Mesendoderm (in vitro differentiated cells): ENCODE data around the gene PRKN.

Experiments
- DNase-seq: peaks from one replicate; pipeline ENCODE4 v3.0.0; 2013
- H2AK5ac ChIP-seq: 2 replicates; pipeline ENCODE4 v1.6.1; 2013; ENCODE audit warnings: low read length, inconsistent platforms
- H2BK120ac ChIP-seq: 2 replicates; pipeline ENCODE4 v1.6.1; 2013; ENCODE audit warnings: low read depth, mild to moderate bottlenecking, low read length, moderate library complexity, mixed read lengths
- H2BK15ac ChIP-seq: replicated peaks from 2 replicates; pipeline ENCODE4 v1.6.1; 2013; ENCODE audit warnings: low read depth, mild to moderate bottlenecking, moderate library complexity
- H2BK5ac ChIP-seq: 2 replicates; pipeline ENCODE4 v1.6.1; 2013; ENCODE audit warnings: low read length, inconsistent platforms
- H3K18ac ChIP-seq: 2 replicates; pipeline ENCODE4 v1.6.1; 2013; ENCODE audit warnings: mild to moderate bottlenecking, low read length, mixed read lengths
- H3K23ac ChIP-seq: one replicate; pipeline ENCODE4 v1.6.1; 2013; ENCODE audit warnings: low read length
- H3K27ac ChIP-seq: 2 replicates; pipeline ENCODE4 v1.5.1; 2013; ENCODE audit warnings: low read depth, mild to moderate bottlenecking, inconsistent platforms, low read length, moderate library complexity
- H3K27me3 ChIP-seq: 2 replicates; pipeline ENCODE4 v1.6.1; 2013; ENCODE audit warnings: low read length, control low read depth, mild to moderate bottlenecking, inconsistent platforms; ENCODE audit not compliant: insufficient read depth, poor library complexity
- H3K36me3 ChIP-seq: 2 replicates; pipeline ENCODE4 v1.6.1; 2013; ENCODE audit warnings: low read length, inconsistent platforms; ENCODE audit not compliant: control insufficient read depth, insufficient read depth
- H3K4ac ChIP-seq: one replicate; pipeline ENCODE4 v1.6.1; 2013; ENCODE audit warnings: low read depth, mild to moderate bottlenecking, low read length, moderate library complexity
- H3K4me1 ChIP-seq: 2 replicates; pipeline ENCODE4 v1.6.1; 2013; ENCODE audit warnings: low read depth, low read length, inconsistent platforms; ENCODE audit not compliant: control insufficient read depth
- H3K4me2 ChIP-seq: 2 replicates; pipeline ENCODE4 v1.6.1; 2013; ENCODE audit warnings: low read length
- H3K4me3 ChIP-seq: 2 replicates; pipeline ENCODE4 v1.5.1; 2013; ENCODE audit warnings: mild to moderate bottlenecking, low read length
- H3K56ac ChIP-seq: one replicate; pipeline ENCODE4 v1.6.1; 2013; ENCODE audit warnings: low read length
- H3K79me1 ChIP-seq: 2 replicates; pipeline ENCODE4 v1.6.1; 2013; ENCODE audit warnings: low read length, inconsistent platforms
- H3K79me2 ChIP-seq: 2 replicates; pipeline ENCODE4 v1.6.1; 2013; ENCODE audit warnings: mild to moderate bottlenecking, low read length; ENCODE audit not compliant: control insufficient read depth, insufficient read depth
- H3K9ac ChIP-seq: 2 replicates; pipeline ENCODE4 v1.6.1; 2013; ENCODE audit warnings: low read length, inconsistent platforms
- H4K5ac ChIP-seq: one replicate; pipeline ENCODE4 v1.6.1; 2013; ENCODE audit warnings: low read length
- H4K8ac ChIP-seq: one replicate; pipeline ENCODE4 v1.6.1; 2013; ENCODE audit warnings: low read depth, mild to moderate bottlenecking, control low read depth, low read length, moderate library complexity
- WGBS: extraction: QIAGEN DNeasy Blood & Tissue Kit; methylation state at CpG from one replicate; pipeline ENCODE4 v1.1.7; 2013; ENCODE audit warnings: low lambda C conversion rate, missing lambda C conversion rate; ENCODE audit not compliant: insufficient coverage; ENCODE audit errors: extremely low coverage; 5-methylcytosine and 5-hydroxymethylcytosine counted together

The PRKN gene

DNA sequence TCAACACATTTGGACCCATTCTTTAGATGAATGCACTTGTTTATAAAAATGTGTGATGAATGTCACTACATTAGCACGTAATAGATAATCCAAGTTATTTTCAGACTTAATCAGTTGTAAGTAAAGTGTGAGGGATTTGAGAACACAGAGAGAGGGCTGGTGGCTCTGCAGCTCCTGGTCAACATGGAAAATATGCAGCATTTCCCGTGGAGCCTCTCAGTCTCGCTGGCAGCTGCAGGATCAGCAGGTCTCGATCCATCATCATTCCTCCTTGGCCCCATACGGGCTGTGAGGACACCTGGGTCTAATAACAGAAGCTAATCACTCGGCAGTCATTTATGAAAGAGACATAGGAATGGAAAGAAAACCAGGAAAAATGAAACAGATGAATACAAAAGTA lies 390.2 kb downstream of the PRKN start:
- Histone ChIP-seq H3K79me2 (no peaks in the 10 kb centered on the region), H3K56ac (no peak overlapping the region), H3K27ac (no peak overlapping the region), H2AK5ac (no peak overlapping the region), H2BK5ac (no peak overlapping the region), H3K4me3 (no peak overlapping the region), H4K5ac (no peak overlapping the region), H3K4me2 (no peak overlapping the region), H3K18ac (no peak overlapping the region), H3K79me1 (no peaks in the 10 kb centered on the region), H3K4ac (no peak overlapping the region), H4K8ac (no peak overlapping the region), H3K23ac (no peak overlapping the region), H3K27me3 (no peaks in the 10 kb centered on the region), H3K4me1 (no peaks in the 10 kb centered on the region), H2BK15ac (no peak overlapping the region), H2BK120ac (no peak overlapping the region), H3K9ac (no peak overlapping the region), H3K36me3 (no peaks in the 10 kb centered on the region)
- WGBS, result no CpG with 5 or more reads among the region's 6 CpGs
- no peak for DNase-seq

DNA sequence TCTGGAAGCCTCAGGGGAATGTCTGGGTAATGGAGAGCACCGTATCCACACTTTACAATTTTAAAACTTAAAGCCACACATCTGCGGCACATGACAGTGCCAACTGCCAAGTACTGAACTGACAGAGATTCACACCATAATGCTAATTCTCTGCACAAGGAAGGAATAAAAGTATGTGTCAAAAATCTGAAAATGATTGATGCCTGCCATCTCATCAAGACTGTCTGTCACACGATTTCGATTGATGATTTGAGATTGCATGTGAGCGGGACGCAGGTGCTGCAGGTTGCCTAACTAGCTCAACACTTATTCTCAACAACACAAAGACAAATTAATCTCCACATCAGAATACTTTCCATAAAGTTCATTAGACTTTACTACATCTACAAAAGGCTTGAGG lies 391.2 kb downstream of the PRKN start:
- no peak overlapping the region for H3K18ac ChIP-seq
- no peaks in the 10 kb centered on the region for H3K79me2 ChIP-seq
- no peak overlapping the region for H2AK5ac ChIP-seq
- no peak overlapping the region for H3K23ac ChIP-seq
- no peak overlapping the region for H3K56ac ChIP-seq
- no peak for DNase-seq
- H3K4me3 ChIP-seq, result no peak overlapping the region
- no peak overlapping the region for H4K5ac ChIP-seq
- no peak overlapping the region for H2BK15ac ChIP-seq
- H2BK120ac ChIP-seq, result no peak overlapping the region
- H4K8ac ChIP-seq, result no peak overlapping the region
- H2BK5ac ChIP-seq, result no peak overlapping the region
- no peak overlapping the region for H3K9ac ChIP-seq
- H3K79me1 ChIP-seq, result no peaks in the 10 kb centered on the region
- no peak overlapping the region for H3K4ac ChIP-seq
- no peaks in the 10 kb centered on the region for H3K27me3 ChIP-seq
- WGBS, result no CpG with 5 or more reads among the region's 6 CpGs
- no peak overlapping the region for H3K27ac ChIP-seq
- no peak overlapping the region for H3K4me2 ChIP-seq
- H3K4me1 ChIP-seq, result no peaks in the 10 kb centered on the region
- no peaks in the 10 kb centered on the region for H3K36me3 ChIP-seq

DNA sequence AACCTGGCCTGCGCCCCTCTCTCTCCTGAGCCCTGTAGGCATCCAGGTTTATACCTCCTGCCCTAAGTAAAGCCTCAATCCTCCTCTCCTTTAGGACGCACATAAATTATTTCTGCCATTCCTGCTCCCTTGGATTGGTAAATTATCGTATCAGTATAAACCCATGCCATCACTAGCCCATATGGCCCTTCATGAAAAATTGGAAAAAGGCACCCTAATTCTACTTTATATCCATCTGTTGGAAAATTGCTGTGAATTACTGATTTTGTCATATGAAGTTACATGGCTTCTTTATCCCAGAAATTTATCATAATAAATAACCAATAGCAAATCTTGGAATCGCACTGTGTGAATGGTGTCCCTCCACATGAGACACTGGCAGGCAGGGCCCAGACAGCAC lies 395.2 kb downstream of the PRKN start:
- no peaks in the 10 kb centered on the region for H3K36me3 ChIP-seq
- no peak overlapping the region for H2BK5ac ChIP-seq
- H3K79me1 ChIP-seq, result no peaks in the 10 kb centered on the region
- H3K27ac ChIP-seq, result no peak overlapping the region
- no peak overlapping the region for H3K56ac ChIP-seq
- no peak overlapping the region for H3K4me3 ChIP-seq
- H3K18ac ChIP-seq, result no peak overlapping the region
- H3K4ac ChIP-seq, result no peak overlapping the region
- no peaks in the 10 kb centered on the region for H3K79me2 ChIP-seq
- no peak overlapping the region for H4K5ac ChIP-seq
- H4K8ac ChIP-seq, result no peak overlapping the region
- H3K4me1 ChIP-seq, result no peaks in the 10 kb centered on the region
- H3K27me3 ChIP-seq, result no peaks in the 10 kb centered on the region
- WGBS, result no CpG with 5 or more reads among the region's 4 CpGs
- no peak overlapping the region for H3K4me2 ChIP-seq
- no peak overlapping the region for H2BK120ac ChIP-seq
- no peak overlapping the region for H2AK5ac ChIP-seq
- no peak for DNase-seq
- H3K9ac ChIP-seq, result no peak overlapping the region
- H3K23ac ChIP-seq, result no peak overlapping the region
- no peak overlapping the region for H2BK15ac ChIP-seq

DNA sequence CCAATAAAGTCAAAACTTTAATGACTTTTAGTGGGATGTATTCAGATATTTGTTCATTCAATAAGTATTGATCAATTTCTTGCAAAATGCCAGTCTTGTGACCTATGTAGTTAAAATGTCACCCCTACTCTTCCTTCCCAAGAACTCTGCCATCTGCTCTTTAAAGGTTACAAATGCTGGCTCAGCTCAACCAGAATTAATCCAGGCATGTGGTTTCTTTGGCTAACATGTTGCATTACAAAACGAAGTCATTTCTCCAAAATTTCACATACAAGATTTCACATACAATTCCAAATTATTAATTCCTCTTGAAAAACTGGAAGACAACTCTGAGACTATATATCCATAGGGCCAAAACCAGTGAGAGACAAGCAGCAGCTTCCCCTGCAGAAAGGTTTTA lies 395.7 kb downstream of the PRKN start:
- Histone ChIP-seq H3K4me1 (no peaks in the 10 kb centered on the region), H3K36me3 (no peaks in the 10 kb centered on the region), H3K9ac (no peak overlapping the region), H4K8ac (no peak overlapping the region), H3K4me3 (no peak overlapping the region), H3K23ac (no peak overlapping the region), H3K27me3 (no peaks in the 10 kb centered on the region), H2BK5ac (no peak overlapping the region), H2BK120ac (no peak overlapping the region), H3K27ac (no peak overlapping the region), H4K5ac (no peak overlapping the region), H2BK15ac (no peak overlapping the region), H3K79me2 (no peaks in the 10 kb centered on the region), H2AK5ac (no peak overlapping the region), H3K56ac (no peak overlapping the region), H3K4me2 (no peak overlapping the region), H3K79me1 (no peaks in the 10 kb centered on the region), H3K4ac (no peak overlapping the region), H3K18ac (no peak overlapping the region)
- no peak for DNase-seq
- no CpG with 5 or more reads among the region's 1 CpG for WGBS

DNA sequence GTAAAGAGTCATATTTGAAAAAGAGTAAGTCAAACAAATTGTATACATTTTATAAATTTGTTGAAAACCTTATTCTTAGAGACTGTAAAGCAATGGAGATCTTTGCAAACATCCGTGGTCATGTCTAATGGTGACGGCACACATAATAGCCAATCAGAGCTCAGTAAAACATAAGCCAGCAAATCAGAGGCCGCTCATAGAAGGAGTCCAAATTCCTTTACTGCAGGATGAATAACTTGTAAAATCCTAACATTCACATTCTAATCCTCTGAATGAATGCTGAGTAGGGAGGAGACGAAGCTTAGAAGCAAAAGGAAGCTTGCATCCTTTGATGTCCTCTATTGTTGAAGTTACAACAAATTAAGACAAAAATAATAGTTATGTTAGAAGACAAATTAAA lies 401.7 kb downstream of the PRKN start:
- Histone ChIP-seq H3K18ac (no peak overlapping the region), H3K4me1 (no peaks in the 10 kb centered on the region), H4K5ac (no peak overlapping the region), H2BK120ac (no peak overlapping the region), H3K27me3 (no peaks in the 10 kb centered on the region), H2BK15ac (no peak overlapping the region), H3K4me2 (no peak overlapping the region), H3K36me3 (no peaks in the 10 kb centered on the region), H2AK5ac (no peak overlapping the region), H3K9ac (no peak overlapping the region), H3K4me3 (no peak overlapping the region), H4K8ac (no peak overlapping the region), H3K79me1 (no peaks in the 10 kb centered on the region), H3K4ac (no peak overlapping the region), H2BK5ac (no peak overlapping the region), H3K23ac (no peak overlapping the region), H3K56ac (no peak overlapping the region), H3K79me2 (no peaks in the 10 kb centered on the region), H3K27ac (no peak overlapping the region)
- no peak for DNase-seq
- WGBS, result no CpG with 5 or more reads among the region's 4 CpGs

DNA sequence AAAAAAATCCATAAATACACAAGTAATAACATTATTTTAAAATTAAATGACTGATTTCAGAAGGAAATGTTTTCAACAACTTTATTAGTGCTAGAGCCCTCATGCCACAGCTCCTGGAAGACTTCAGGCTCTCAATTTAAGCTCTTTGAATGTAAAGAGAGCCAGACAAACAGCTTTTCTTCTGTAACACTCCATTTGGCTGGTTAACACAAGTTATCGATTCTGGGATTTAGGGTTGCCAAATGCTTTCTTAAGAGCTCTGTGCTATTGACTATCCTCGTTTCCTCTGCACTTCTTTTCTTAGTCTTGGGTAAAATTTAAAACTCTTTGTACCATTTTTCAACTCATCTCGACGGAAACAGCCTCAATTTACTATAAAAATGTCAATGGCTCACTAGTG lies 402.5 kb downstream of the PRKN start:
- Histone ChIP-seq H3K4ac (no peak overlapping the region), H3K79me1 (no peaks in the 10 kb centered on the region), H2BK120ac (no peak overlapping the region), H3K4me2 (no peak overlapping the region), H3K23ac (no peak overlapping the region), H2AK5ac (no peak overlapping the region), H4K8ac (no peak overlapping the region), H3K27me3 (no peaks in the 10 kb centered on the region), H3K4me1 (no peaks in the 10 kb centered on the region), H3K9ac (no peak overlapping the region), H4K5ac (no peak overlapping the region), H3K56ac (no peak overlapping the region), H2BK5ac (no peak overlapping the region), H2BK15ac (no peak overlapping the region), H3K36me3 (no peaks in the 10 kb centered on the region), H3K27ac (no peak overlapping the region), H3K18ac (no peak overlapping the region), H3K4me3 (no peak overlapping the region), H3K79me2 (no peaks in the 10 kb centered on the region)
- no CpG with 5 or more reads among the region's 4 CpGs for WGBS
- no peak for DNase-seq
